Neural crest cell (in vitro differentiated cells): ENCODE results near the gene AVPR2. TPM values are rescaled to one million over a fixed set of nuclear protein-coding genes. Genes with fewer than 3 reads are reported as not detected.

ENCODE experiments used
- DNase-seq: peaks from one replicate; pipeline ENCODE4 v3.0.0; 2021; ENCODE audit warnings: low read depth, mixed read lengths, low spot score
- H3K27ac Mint-ChIP-seq: one replicate; pipeline ENCODE4 v1.8.0; 2021; ENCODE audit warnings: mild to moderate bottlenecking, mixed read lengths; ENCODE audit not compliant: unreplicated experiment
- H3K27me3 Mint-ChIP-seq: 2 replicates; pipeline ENCODE4 v1.8.0; 2021; ENCODE audit warnings: low read depth, mild to moderate bottlenecking, mixed read lengths
- H3K36me3 Mint-ChIP-seq: 2 replicates; pipeline ENCODE4 v1.8.0; 2021; ENCODE audit warnings: low read depth, mild to moderate bottlenecking, mixed read lengths
- H3K4me1 Mint-ChIP-seq: 2 replicates; pipeline ENCODE4 v1.8.0; 2021; ENCODE audit warnings: mixed read lengths
- H3K4me3 Mint-ChIP-seq: one replicate; pipeline ENCODE4 v1.8.0; 2021; ENCODE audit warnings: mild to moderate bottlenecking, mixed read lengths
- H3K9me3 Mint-ChIP-seq: 2 replicates; pipeline ENCODE4 v1.8.0; 2021; ENCODE audit warnings: mixed read lengths
- total RNA-seq: library from RNA; stranded (reverse); gene quantifications from 2 replicates; pipeline ENCODE4 v1.2.1, GENCODE V29; 2021
- TF ChIP-seq, protein P1 (sequence below): fragments of 200-600 bp; sonication (generic); conservative IDR thresholded peaks from 2 replicates; pipeline ENCODE4 v1.5.0; 2021; ENCODE audit warnings: antibody characterized with exemption, mild to moderate bottlenecking

AVPR2 gene
- total RNA-seq, 1 donor from 2014 or later: not detected

- Mint-ChIP-seq H3K36me3 (no peaks in the 10 kb centered on the region), H3K9me3 (no peaks in the 10 kb centered on the region), H3K27ac (no peak overlapping the region), H3K27me3 (no peaks in the 10 kb centered on the region), H3K4me1 (peaks cover 16% of the 10 kb centered on the region), H3K4me3 (no peak overlapping the region)
- no peak for DNase-seq
- TF ChIP-seq, protein P1, sequence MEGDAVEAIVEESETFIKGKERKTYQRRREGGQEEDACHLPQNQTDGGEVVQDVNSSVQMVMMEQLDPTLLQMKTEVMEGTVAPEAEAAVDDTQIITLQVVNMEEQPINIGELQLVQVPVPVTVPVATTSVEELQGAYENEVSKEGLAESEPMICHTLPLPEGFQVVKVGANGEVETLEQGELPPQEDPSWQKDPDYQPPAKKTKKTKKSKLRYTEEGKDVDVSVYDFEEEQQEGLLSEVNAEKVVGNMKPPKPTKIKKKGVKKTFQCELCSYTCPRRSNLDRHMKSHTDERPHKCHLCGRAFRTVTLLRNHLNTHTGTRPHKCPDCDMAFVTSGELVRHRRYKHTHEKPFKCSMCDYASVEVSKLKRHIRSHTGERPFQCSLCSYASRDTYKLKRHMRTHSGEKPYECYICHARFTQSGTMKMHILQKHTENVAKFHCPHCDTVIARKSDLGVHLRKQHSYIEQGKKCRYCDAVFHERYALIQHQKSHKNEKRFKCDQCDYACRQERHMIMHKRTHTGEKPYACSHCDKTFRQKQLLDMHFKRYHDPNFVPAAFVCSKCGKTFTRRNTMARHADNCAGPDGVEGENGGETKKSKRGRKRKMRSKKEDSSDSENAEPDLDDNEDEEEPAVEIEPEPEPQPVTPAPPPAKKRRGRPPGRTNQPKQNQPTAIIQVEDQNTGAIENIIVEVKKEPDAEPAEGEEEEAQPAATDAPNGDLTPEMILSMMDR: no peak
These were observed 32.6 kb downstream of the AVPR2 start for GRCh38 chrX:153937056-153937455.

DNA sequence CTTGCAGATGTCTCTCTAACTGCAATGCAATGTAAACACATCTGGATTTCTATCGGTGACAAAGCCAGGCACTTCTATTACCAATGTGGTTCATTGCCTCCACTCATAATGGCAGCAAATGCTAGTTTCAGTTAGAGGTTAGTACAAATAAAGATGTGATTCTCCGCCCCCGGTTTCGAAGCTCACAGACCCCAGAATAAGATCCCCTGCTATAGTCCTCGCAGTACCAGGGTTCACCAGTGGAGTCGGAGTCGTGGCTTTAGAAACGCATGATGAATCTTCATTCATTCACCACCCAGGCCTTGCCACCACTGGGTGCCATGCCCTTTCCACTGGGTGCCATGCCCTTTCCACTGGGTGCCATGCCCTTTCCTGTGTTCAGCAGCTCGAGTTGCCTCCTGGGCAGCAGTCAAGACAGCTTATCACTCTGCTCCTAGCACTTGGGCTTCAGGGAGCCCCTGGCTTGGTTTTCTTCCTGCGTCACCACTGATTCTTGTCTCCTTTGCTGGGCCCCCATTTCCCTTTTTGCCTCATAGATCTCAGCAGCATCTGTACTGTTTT, 33.8 kb downstream of the AVPR2 start:
- no peaks in the 10 kb centered on the region for H3K27me3 Mint-ChIP-seq
- no peak for DNase-seq
- H3K9me3 Mint-ChIP-seq: no peaks in the 10 kb centered on the region
- no peaks in the 10 kb centered on the region for H3K36me3 Mint-ChIP-seq
- H3K4me3 Mint-ChIP-seq: peak overlapping the region; percentile 72
- peaks cover 16% of the 10 kb centered on the region for H3K4me1 Mint-ChIP-seq
- no peak overlapping the region for H3K27ac Mint-ChIP-seq
- TF ChIP-seq, protein P1: no peak

GRCh38 chrX:153939573-153939972, 35.1 kb downstream of the AVPR2 start:
- H3K9me3 Mint-ChIP-seq: no peaks in the 10 kb centered on the region
- H3K36me3 Mint-ChIP-seq: no peaks in the 10 kb centered on the region
- H3K4me3 Mint-ChIP-seq: no peak overlapping the region
- no peak overlapping the region for H3K27ac Mint-ChIP-seq
- H3K4me1 Mint-ChIP-seq: peaks cover 10% of the 10 kb centered on the region
- TF ChIP-seq, protein P1: no peak
- no peaks in the 10 kb centered on the region for H3K27me3 Mint-ChIP-seq
- no peak for DNase-seq

GRCh38 chrX:153941336-153942252, 37.1 kb downstream of the AVPR2 start:
- DNase-seq: no peak
- Mint-ChIP-seq H3K36me3 (no peaks in the 10 kb centered on the region), H3K4me1 (peaks cover 10% of the 10 kb centered on the region), H3K27ac (peak overlapping the region; percentile 46), H3K9me3 (no peaks in the 10 kb centered on the region), H3K27me3 (no peaks in the 10 kb centered on the region), H3K4me3 (peak overlapping the region; percentile 21)
- TF ChIP-seq, protein P1: no peak

DNA sequence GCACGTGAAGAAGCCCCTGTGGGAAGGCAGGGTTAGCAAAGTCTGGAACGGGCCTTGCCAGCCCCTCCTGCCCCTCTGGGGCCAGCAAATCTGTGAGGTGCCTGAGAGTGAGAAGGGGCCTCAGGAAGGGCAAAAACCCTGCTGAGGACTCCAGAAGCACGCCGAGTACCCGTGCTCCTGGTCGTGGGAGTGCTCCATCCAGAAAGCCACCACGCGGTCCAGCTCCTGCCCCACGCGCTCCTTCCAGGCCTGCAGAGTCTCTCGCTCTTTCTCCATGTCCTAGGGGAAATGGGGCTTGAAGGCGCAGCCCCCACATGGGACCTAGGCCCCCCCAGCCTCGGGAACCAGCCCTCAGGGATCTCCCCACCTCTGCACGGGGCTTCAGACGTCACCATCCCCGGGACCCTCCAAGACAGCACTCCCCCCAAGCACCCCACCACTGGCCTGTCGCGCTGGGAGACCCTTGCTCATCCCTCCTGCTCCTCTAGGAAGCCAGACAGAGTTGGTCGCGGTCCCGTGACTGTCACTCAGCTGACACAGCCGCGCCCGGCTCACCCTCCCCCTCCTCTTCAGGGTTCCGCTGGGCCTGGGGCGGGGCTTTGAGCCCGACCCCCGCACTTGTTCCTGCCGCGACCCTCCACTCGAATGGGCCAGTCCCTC, 39.8 kb downstream of the AVPR2 start, which contains the start of gene RENBP:
Gene RENBP, minus strand, starts transcription at position 504 of the 660 bp plus-strand sequence. Its CDS starts 33 bp downstream, at position 471.
- peak; percentile 44 for DNase-seq
- peak within 1 kb of the TSS; percentile 80 for H3K4me3 Mint-ChIP-seq

More for the DNA sequence above, 39.8 kb downstream of the AVPR2 start, which contains the start of gene RENBP:
- Mint-ChIP-seq H3K4me1 (peaks cover 20% of the 10 kb centered on the region), H3K27ac (peak within 1 kb of the TSS; percentile 94), H3K9me3 (peaks cover 2% of the 10 kb centered on the region), H3K27me3 (peaks cover 7% of the 10 kb centered on the region), H3K36me3 (peaks cover 12% of the 10 kb centered on the region)
- TF ChIP-seq, protein P1: no peak
